Measurements from ENCODE around the gene SRPRA.
"Not testable (repeated sequence)": the region's sequence is repeated elsewhere in the genome, so short reads cannot be mapped to it uniquely, and the experiment has no call there.

SRPRA gene

GRCh38 chr11:126268708-126269579 is at the start of gene SRPRA, which contains the start of gene FOXRED1:
SRPRA (minus strand) TSS chr11:126268895; CDS start chr11:126268804, 91 bp downstream.
FOXRED1 (plus strand) TSS chr11:126269154; CDS start chr11:126269207, 53 bp downstream.
- Mint-ChIP-seq H3K4me3 (peak within 1 kb of the TSS; percentile 94), H3K9me3 (no peaks in the 10 kb centered on the region), H3K27me3 (no peaks in the 10 kb centered on the region), H3K36me3 (ENCODE audit: low read depth) (peaks cover 71% of the 10 kb centered on the region), H3K27ac (peak within 1 kb of the TSS; percentile 98), H3K4me1 (ENCODE audit: low read depth) (peaks cover 28% of the 10 kb centered on the region)
- intact Hi-C loops (cut with micrococcal nuclease): loop anchor here (1.0 to 5.0 kb wide), 5 partner anchors 14 to 676 kb away; partner anchors contain the start of genes DCPS, FAM118B, RPUSD4 and STT3A

- H3K4me3 Mint-ChIP-seq: peak overlapping the region; percentile 50
Observed at GRCh38 chr11:126317756-126318573, 49.3 kb upstream of the SRPRA start.

GRCh38 chr11:126317432-126317755 is 48.7 kb upstream of the SRPRA start:
- Mint-ChIP-seq H3K27me3 (no peaks in the 10 kb centered on the region), H3K27ac (peak overlapping the region; percentile 78), H3K36me3 (ENCODE audit: low read depth) (peaks cover 26% of the 10 kb centered on the region), H3K4me3 (no peak overlapping the region), H3K4me1 (ENCODE audit: low read depth) (peaks cover 66% of the 10 kb centered on the region), H3K9me3 (no peaks in the 10 kb centered on the region)
- intact Hi-C loops (cut with micrococcal nuclease): no loop called here

More at GRCh38 chr11:126317756-126318573, 49.3 kb upstream of the SRPRA start:
- Mint-ChIP-seq H3K27me3 (no peaks in the 10 kb centered on the region), H3K9me3 (no peaks in the 10 kb centered on the region), H3K36me3 (ENCODE audit: low read depth) (peaks cover 26% of the 10 kb centered on the region), H3K4me1 (ENCODE audit: low read depth) (peaks cover 61% of the 10 kb centered on the region), H3K27ac (peak overlapping the region; percentile 78)
- intact Hi-C loops (cut with micrococcal nuclease): no loop called here

GRCh38 chr11:126313826-126314225 is 45.1 kb upstream of the SRPRA start:
- Mint-ChIP-seq H3K27ac (no peak overlapping the region), H3K4me1 (ENCODE audit: low read depth) (peaks cover 67% of the 10 kb centered on the region), H3K9me3 (no peaks in the 10 kb centered on the region), H3K36me3 (ENCODE audit: low read depth) (peaks cover 23% of the 10 kb centered on the region), H3K4me3 (no peak overlapping the region), H3K27me3 (no peaks in the 10 kb centered on the region)
- intact Hi-C loops (cut with micrococcal nuclease): loop anchor here (5.0 kb wide), 1 partner anchor 43 kb away; the partner anchor contains the start of gene ST3GAL4

- peaks cover 58% of the 10 kb centered on the region for H3K4me1 Mint-ChIP-seq (ENCODE audit: low read depth)
- no peak overlapping the region for H3K4me3 Mint-ChIP-seq
- H3K36me3 Mint-ChIP-seq (ENCODE audit: low read depth): peaks cover 27% of the 10 kb centered on the region
- intact Hi-C loops (cut with micrococcal nuclease): loop anchor here (5.0 kb wide), 1 partner anchor 44 kb away; the partner anchor contains the start of gene ST3GAL4
- no peaks in the 10 kb centered on the region for H3K9me3 Mint-ChIP-seq
- H3K27ac Mint-ChIP-seq: peak overlapping the region; percentile 51
- H3K27me3 Mint-ChIP-seq: no peaks in the 10 kb centered on the region
Observed at GRCh38 chr11:126312961-126313360, 44.3 kb upstream of the SRPRA start.

GRCh38 chr11:126311401-126312291 is 43.0 kb upstream of the SRPRA start:
- Mint-ChIP-seq H3K27ac (peak overlapping the region; percentile 33), H3K36me3 (ENCODE audit: low read depth) (peaks cover 33% of the 10 kb centered on the region), H3K4me1 (ENCODE audit: low read depth) (peaks cover 53% of the 10 kb centered on the region), H3K9me3 (no peaks in the 10 kb centered on the region), H3K27me3 (no peaks in the 10 kb centered on the region), H3K4me3 (no peak overlapping the region)
- intact Hi-C loops (cut with micrococcal nuclease): loop anchor here (2.0 to 5.0 kb wide), 3 partner anchors 46 to 679 kb away; partner anchors contain the start of gene ST3GAL4

- intact Hi-C loops (cut with micrococcal nuclease): loop anchor here (1.0 to 5.0 kb wide), 5 partner anchors 46 to 680 kb away; partner anchors contain the start of gene ST3GAL4
- no peak overlapping the region for H3K4me3 Mint-ChIP-seq
- H3K36me3 Mint-ChIP-seq (ENCODE audit: low read depth): peaks cover 29% of the 10 kb centered on the region
- peaks cover 54% of the 10 kb centered on the region for H3K4me1 Mint-ChIP-seq (ENCODE audit: low read depth)
- no peaks in the 10 kb centered on the region for H3K9me3 Mint-ChIP-seq
- no peaks in the 10 kb centered on the region for H3K27me3 Mint-ChIP-seq
- H3K27ac Mint-ChIP-seq: peak overlapping the region; percentile 33
Observed at GRCh38 chr11:126310992-126311310, 42.3 kb upstream of the SRPRA start.

- no peak overlapping the region for H3K27ac Mint-ChIP-seq
- no peaks in the 10 kb centered on the region for H3K9me3 Mint-ChIP-seq
- H3K36me3 Mint-ChIP-seq (ENCODE audit: low read depth): peaks cover 26% of the 10 kb centered on the region
- intact Hi-C loops (cut with micrococcal nuclease): loop anchor here (1.0 to 5.0 kb wide), 5 partner anchors 47 to 680 kb away; partner anchors contain the start of gene ST3GAL4
- H3K27me3 Mint-ChIP-seq: no peaks in the 10 kb centered on the region
- H3K4me1 Mint-ChIP-seq (ENCODE audit: low read depth): peaks cover 60% of the 10 kb centered on the region
- H3K4me3 Mint-ChIP-seq: no peak overlapping the region
Observed at GRCh38 chr11:126310200-126310991, 41.7 kb upstream of the SRPRA start.

- H3K9me3 Mint-ChIP-seq; H3K4me3 Mint-ChIP-seq; H3K27me3 Mint-ChIP-seq; H3K27ac Mint-ChIP-seq; intact Hi-C loops (cut with micrococcal nuclease): not testable (repeated sequence)
- Mint-ChIP-seq H3K36me3 (ENCODE audit: low read depth) (peaks cover 31% of the 10 kb centered on the region), H3K4me1 (ENCODE audit: low read depth) (peaks cover 62% of the 10 kb centered on the region)
Observed at GRCh38 chr11:126308771-126309170, 40.1 kb upstream of the SRPRA start.

- no peak overlapping the region for H3K27ac Mint-ChIP-seq
- peaks cover 62% of the 10 kb centered on the region for H3K4me1 Mint-ChIP-seq (ENCODE audit: low read depth)
- no peak overlapping the region for H3K4me3 Mint-ChIP-seq
- H3K27me3 Mint-ChIP-seq: no peaks in the 10 kb centered on the region
- peaks cover 34% of the 10 kb centered on the region for H3K36me3 Mint-ChIP-seq (ENCODE audit: low read depth)
- H3K9me3 Mint-ChIP-seq: no peaks in the 10 kb centered on the region
- intact Hi-C loops (cut with micrococcal nuclease): no loop called here
Observed at GRCh38 chr11:126308271-126308671, 39.6 kb upstream of the SRPRA start.

- Mint-ChIP-seq H3K27ac (no peak overlapping the region), H3K4me3 (no peak overlapping the region), H3K36me3 (ENCODE audit: low read depth) (peaks cover 34% of the 10 kb centered on the region), H3K9me3 (no peaks in the 10 kb centered on the region), H3K27me3 (no peaks in the 10 kb centered on the region), H3K4me1 (ENCODE audit: low read depth) (peaks cover 60% of the 10 kb centered on the region)
- intact Hi-C loops (cut with micrococcal nuclease): no loop called here
Observed at GRCh38 chr11:126307706-126308105, 39.0 kb upstream of the SRPRA start.

- no peak overlapping the region for H3K27ac Mint-ChIP-seq
- H3K9me3 Mint-ChIP-seq: no peaks in the 10 kb centered on the region
- H3K36me3 Mint-ChIP-seq (ENCODE audit: low read depth): peaks cover 37% of the 10 kb centered on the region
- H3K4me3 Mint-ChIP-seq: no peak overlapping the region
- H3K27me3 Mint-ChIP-seq: no peaks in the 10 kb centered on the region
- H3K4me1 Mint-ChIP-seq (ENCODE audit: low read depth): peaks cover 44% of the 10 kb centered on the region
- intact Hi-C loops (cut with micrococcal nuclease): no loop called here
Observed at GRCh38 chr11:126305699-126306098, 37.0 kb upstream of the SRPRA start.

Data from dendritic cell treated with granulocyte-macrophage colony-stimulating factor and Interleukin-4, amounts not matched to agents 40 ng/mL and 50 ng/mL, for 4 days (primary cell).